Measurements from ENCODE around the gene SRP68.
"Not testable (repeated sequence)": the region's sequence is repeated elsewhere in the genome, so short reads cannot be mapped to it uniquely, and the experiment has no call there.

Gene SRP68

DNA sequence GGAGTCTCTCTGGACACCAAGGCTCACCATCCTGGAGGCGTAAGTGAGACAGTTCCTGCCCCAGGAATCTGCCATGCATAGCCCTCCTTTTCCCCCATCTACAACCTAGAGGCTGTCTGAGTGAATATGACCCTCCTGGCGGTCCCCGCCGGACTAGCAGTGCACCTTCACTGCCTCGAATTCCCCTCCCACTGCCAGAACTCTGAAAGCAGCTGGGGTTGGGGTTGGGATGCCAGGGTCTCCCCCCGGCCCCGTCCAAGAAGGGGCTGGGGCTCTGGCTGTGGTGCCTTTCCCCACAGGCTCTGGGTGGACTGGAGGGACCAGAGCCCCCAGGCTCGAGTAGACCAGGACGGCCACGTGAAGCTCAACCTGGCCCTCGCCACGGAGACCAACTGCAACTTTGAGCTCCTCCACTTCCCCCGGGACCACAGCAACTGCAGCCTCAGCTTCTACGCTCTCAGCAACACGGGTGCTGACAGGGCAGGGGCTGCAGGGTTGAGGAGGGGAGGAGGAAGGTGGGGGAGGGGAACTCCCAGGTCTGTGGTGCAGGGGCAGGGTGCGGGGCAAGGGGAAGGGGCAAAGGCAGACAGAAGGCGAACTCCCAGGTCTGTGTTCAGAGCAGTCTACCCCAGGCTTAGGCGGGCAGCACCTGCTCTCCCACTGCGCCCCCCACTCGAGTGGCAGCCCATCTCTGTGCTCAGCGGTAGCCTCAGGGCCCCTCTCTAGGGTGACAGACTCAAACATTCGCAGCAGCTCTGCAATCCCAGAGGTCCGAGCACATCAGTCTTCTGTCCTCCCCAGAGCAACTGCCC, 7.8 kb upstream of the SRP68 start:
- H3K4me3 ChIP-seq (ENCODE audit: low read length), result no peak overlapping the region
- TF ChIP-seq, protein P1, sequence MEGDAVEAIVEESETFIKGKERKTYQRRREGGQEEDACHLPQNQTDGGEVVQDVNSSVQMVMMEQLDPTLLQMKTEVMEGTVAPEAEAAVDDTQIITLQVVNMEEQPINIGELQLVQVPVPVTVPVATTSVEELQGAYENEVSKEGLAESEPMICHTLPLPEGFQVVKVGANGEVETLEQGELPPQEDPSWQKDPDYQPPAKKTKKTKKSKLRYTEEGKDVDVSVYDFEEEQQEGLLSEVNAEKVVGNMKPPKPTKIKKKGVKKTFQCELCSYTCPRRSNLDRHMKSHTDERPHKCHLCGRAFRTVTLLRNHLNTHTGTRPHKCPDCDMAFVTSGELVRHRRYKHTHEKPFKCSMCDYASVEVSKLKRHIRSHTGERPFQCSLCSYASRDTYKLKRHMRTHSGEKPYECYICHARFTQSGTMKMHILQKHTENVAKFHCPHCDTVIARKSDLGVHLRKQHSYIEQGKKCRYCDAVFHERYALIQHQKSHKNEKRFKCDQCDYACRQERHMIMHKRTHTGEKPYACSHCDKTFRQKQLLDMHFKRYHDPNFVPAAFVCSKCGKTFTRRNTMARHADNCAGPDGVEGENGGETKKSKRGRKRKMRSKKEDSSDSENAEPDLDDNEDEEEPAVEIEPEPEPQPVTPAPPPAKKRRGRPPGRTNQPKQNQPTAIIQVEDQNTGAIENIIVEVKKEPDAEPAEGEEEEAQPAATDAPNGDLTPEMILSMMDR (conservative IDR thresholded peaks at IDR 0.05; ENCODE audit: low read depth, low read length), result peak; percentile 20
- no peak for DNase-seq (ENCODE audit: low read depth)

DNA sequence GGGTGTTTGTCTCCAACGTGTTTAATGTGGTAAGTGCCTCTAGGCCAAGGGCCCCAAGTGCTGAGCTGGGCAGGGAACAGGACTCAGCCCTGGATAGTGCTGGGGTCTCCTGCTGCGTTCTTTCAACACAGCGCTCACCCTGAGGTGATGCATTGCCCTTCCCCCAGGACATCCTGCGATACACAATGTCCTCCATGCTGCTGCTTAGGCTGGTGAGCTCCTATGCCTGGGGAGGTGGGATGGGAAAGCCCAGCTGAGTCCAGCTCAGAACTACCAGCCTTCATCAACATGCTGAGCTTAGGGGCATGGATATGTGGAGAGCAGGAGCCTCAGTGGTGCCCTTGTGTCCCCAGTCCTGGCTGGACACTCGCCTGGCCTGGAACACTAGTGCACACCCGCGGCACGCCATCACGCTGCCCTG, 7.2 kb upstream of the SRP68 start:
- H3K4me3 ChIP-seq (ENCODE audit: low read length), result no peak overlapping the region
- no peak for DNase-seq (ENCODE audit: low read depth)
- TF ChIP-seq, protein P1 (conservative IDR thresholded peaks at IDR 0.05; ENCODE audit: low read depth, low read length), result no peak

DNA sequence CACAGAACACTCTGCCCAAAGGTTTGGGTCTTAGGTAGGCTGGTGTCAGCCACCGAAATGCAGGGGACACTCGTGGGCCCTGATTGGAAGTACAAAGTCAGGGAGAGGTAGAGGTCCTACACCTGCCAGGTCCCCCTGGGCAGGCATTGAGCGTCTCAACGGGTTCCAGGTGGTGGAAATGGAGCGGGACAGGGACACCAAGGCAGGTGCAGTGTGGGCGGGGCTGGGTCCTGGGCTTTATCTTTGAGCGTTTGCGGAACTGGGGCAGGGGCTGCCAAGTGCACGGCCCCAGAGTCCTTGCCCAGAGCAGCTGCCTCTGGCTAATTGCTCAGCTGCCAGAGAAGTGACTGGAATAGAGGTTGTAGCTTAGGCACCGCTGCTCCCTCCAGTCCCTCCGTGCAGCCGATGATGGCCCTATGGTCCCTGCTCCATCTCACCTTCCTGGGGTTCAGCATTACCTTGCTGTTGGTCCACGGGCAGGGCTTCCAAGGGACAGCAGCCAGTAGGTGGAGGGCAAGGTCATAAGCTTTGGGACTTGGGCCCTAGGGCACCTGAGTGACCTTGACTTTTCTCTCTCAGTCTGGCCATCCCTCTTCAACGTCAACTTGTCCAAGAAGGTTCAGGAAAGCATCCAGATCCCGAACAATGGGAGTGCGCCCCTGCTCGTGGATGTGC, 6.7 kb upstream of the SRP68 start, which contains the start of gene ZACN:
Gene ZACN (plus strand): TSS at position 323 of the 675 bp plus-strand sequence. CDS start 83 bp downstream, at position 406.
- no peak within 1 kb of the TSS for H3K4me3 ChIP-seq (ENCODE audit: low read length)
- no peak for DNase-seq (ENCODE audit: low read depth)
- TF ChIP-seq, protein P1 (conservative IDR thresholded peaks at IDR 0.05; ENCODE audit: low read depth, low read length), result no peak

DNA sequence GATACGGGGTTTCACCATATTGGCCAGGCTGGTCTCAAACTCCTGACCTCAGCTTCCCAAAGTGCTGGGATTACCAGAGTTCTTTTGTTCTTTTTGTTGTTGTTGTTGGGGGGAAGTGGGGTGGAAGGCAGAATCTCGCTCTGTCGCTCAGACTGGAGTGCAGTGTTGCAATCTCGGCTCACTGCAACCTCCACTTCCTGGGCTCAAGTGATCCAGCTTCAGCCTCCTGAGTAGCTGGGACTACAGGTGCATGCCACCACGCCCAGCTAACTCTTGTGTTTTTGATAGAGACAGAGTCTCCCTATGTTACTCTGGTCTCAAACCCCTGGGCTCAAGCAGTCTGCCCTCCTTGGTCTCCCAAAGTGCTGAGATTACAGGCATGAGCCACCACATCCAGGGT, 6.1 kb upstream of the SRP68 start:
- DNase-seq (ENCODE audit: low read depth); H3K4me3 ChIP-seq (ENCODE audit: low read length): not testable (repeated sequence)

DNA sequence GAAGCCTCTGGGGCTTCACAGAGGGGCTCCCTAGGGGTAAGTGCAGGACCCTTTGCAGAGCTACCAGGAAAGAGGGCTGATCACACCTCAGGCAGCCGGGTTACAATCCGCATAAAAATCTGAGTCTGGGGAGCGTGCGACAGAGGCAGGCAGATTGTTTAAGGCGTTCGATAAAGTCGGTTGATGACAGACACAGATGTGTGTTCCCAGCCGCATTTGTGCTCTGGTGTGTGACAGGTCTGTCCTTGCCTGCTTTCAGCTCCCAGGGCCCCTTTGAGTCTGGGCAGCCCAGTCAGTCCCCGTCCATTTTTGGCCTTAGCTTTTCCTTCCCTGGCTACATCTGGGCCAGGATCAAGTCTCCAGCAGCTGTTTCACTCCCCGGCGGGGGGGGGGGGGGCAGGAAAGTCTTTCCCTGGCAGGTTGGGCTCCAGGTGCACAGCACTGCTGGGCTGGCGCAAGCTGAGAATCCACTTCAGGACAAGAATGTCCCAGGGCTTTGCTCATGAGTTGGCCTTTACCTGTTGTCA, 5.3 kb upstream of the SRP68 start:
- TF ChIP-seq, protein P1 (conservative IDR thresholded peaks at IDR 0.05; ENCODE audit: low read depth, low read length), result no peak
- no peak for DNase-seq (ENCODE audit: low read depth)
- no peak overlapping the region for H3K4me3 ChIP-seq (ENCODE audit: low read length)

DNA sequence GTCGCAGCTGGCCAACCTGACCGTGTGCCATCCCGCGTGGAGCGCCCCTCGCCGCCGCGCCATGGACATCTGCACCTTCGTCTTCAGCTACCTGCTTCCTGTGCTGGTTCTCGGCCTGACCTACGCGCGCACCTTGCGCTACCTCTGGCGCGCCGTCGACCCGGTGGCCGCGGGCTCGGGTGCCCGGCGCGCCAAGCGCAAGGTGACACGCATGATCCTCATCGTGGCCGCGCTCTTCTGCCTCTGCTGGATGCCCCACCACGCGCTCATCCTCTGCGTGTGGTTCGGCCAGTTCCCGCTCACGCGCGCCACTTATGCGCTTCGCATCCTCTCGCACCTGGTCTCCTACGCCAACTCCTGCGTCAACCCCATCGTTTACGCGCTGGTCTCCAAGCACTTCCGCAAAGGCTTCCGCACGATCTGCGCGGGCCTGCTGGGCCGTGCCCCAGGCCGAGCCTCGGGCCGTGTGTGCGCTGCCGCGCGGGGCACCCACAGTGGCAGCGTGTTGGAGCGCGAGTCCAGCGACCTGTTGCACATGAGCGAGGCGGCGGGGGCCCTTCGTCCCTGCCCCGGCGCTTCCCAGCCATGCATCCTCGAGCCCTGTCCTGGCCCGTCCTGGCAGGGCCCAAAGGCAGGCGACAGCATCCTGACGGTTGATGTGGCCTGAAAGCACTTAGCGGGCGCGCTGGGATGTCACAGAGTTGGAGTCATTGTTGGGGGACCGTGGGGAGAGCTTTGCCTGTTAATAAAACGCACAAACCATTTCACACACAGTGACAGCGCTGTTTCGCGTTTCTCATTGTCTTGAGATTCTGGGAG, 4.7 kb upstream of the SRP68 start:
- TF ChIP-seq, protein P1 (conservative IDR thresholded peaks at IDR 0.05; ENCODE audit: low read depth, low read length), result no peak
- DNase-seq (ENCODE audit: low read depth), result no peak
- no peak overlapping the region for H3K4me3 ChIP-seq (ENCODE audit: low read length)
